Stimulated activated CD4-positive, alpha-beta T cell treated with anti-CD3 and anti-CD28 coated beads, Interleukin-4, amount 100 ng/mL, for 48 hours (primary cell): ENCODE measurements around the gene SDR9C7.
"Not testable (repeated sequence)": the region's sequence is repeated elsewhere in the genome, so short reads cannot be mapped to it uniquely, and the experiment has no call there.

Experiments
- DNase-seq, 2 donors: peaks; one replicate each; pipeline ENCODE4 v3.0.0-alpha.2; 2020; ENCODE audit warnings: low read depth in 2 of 2

The SDR9C7 gene

GRCh38 chr12:56933826-56934625 lies at the start of gene SDR9C7:
Gene SDR9C7 (minus strand): TSS chr12:56934408. CDS start chr12:56934261, 147 bp downstream.
- DNase-seq, result no peak

- DNase-seq, result no peak
Observed at GRCh38 chr12:56983386-56983785, 49.2 kb upstream of the SDR9C7 start.

GRCh38 chr12:56982578-56983236 lies 48.5 kb upstream of the SDR9C7 start:
- DNase-seq, result not testable (repeated sequence)

GRCh38 chr12:56980941-56981530 lies 46.8 kb upstream of the SDR9C7 start:
- DNase-seq, result no peak

GRCh38 chr12:56980268-56980667 lies 46.1 kb upstream of the SDR9C7 start:
- DNase-seq, result no peak

- DNase-seq, result no peak
Observed at GRCh38 chr12:56979628-56980027, 45.4 kb upstream of the SDR9C7 start.

GRCh38 chr12:56978397-56979138 lies 44.4 kb upstream of the SDR9C7 start:
- no peak for DNase-seq

- not testable (repeated sequence) for DNase-seq
Observed at GRCh38 chr12:56977361-56977760, 43.2 kb upstream of the SDR9C7 start.

GRCh38 chr12:56974224-56974623 lies 40.0 kb upstream of the SDR9C7 start:
- DNase-seq, result not testable (repeated sequence)

- DNase-seq, result not testable (repeated sequence)
Observed at GRCh38 chr12:56968910-56969309, 34.7 kb upstream of the SDR9C7 start.

GRCh38 chr12:56965997-56966642 lies 31.9 kb upstream of the SDR9C7 start:
- DNase-seq, result not testable (repeated sequence)

GRCh38 chr12:56965124-56965523 lies 30.9 kb upstream of the SDR9C7 start:
- not testable (repeated sequence) for DNase-seq

GRCh38 chr12:56963557-56963956 lies 29.3 kb upstream of the SDR9C7 start:
- not testable (repeated sequence) for DNase-seq

- not testable (repeated sequence) for DNase-seq
Observed at GRCh38 chr12:56962247-56962646, 28.0 kb upstream of the SDR9C7 start.

- DNase-seq, result no peak
Observed at GRCh38 chr12:56958422-56958821, 24.2 kb upstream of the SDR9C7 start.

- DNase-seq, result no peak
Observed at GRCh38 chr12:56957229-56958052, 23.2 kb upstream of the SDR9C7 start, which contains the start of gene RDH16. Gene RDH16 (minus strand): TSS chr12:56957608. CDS start chr12:56957462, 146 bp downstream.

- no peak for DNase-seq
Observed at GRCh38 chr12:56955631-56956256, 21.5 kb upstream of the SDR9C7 start.

- DNase-seq, result no peak
Observed at GRCh38 chr12:56954958-56955355, 20.7 kb upstream of the SDR9C7 start.

GRCh38 chr12:56954057-56954957 lies 20.1 kb upstream of the SDR9C7 start:
- no peak for DNase-seq
